OCI-LY3 (cell line): Measurements from ENCODE around the gene TSPAN10.

ENCODE experiments used
- H2AFZ ChIP-seq: fragments of 200-600, 300-600 bp; shearing (Covaris generic); 2 replicates; pipeline ENCODE4 v1.6.0; 2014; ENCODE audit warnings: antibody characterized with exemption, low read depth, low read length
- H3K27ac ChIP-seq: fragments of 200-600, 300-600 bp; sonication (generic); 2 replicates; pipeline ENCODE4 v1.5.1; 2014; ENCODE audit warnings: mild to moderate bottlenecking, low read length, moderate library complexity, mixed read lengths
- H3K27me3 ChIP-seq: fragments of 200-600, 300-600 bp; sonication (generic); 2 replicates; pipeline ENCODE4 v1.6.1; 2014; ENCODE audit warnings: low read depth, low read length, mixed read lengths
- H3K36me3 ChIP-seq: fragments of 200-600, 300-600 bp; sonication (generic); replicated peaks from 2 replicates; pipeline ENCODE3; 2014; ENCODE audit warnings: low read depth, low read length, mixed read lengths
- H3K4me1 ChIP-seq: fragments of 300-600, 200-600 bp; sonication (generic); 2 replicates; pipeline ENCODE4 v1.6.1; 2014; ENCODE audit warnings: low read length, mixed read lengths
- H3K4me2 ChIP-seq: fragments of 200-600, 300-600 bp; sonication (generic); 2 replicates; pipeline ENCODE4 v1.6.1; 2014; ENCODE audit warnings: low read length, mixed read lengths
- H3K4me3 ChIP-seq: fragments of 300-600, 200-600 bp; sonication (generic); 2 replicates; pipeline ENCODE4 v1.5.1; 2014; ENCODE audit warnings: antibody characterized with exemption, mild to moderate bottlenecking, low read length, moderate library complexity
- H3K79me2 ChIP-seq: fragments of 300-600, 200-600 bp; shearing (Covaris generic); 2 replicates; pipeline ENCODE4 v1.6.1; 2014; ENCODE audit warnings: mild to moderate bottlenecking, low read length, mixed read lengths
- H3K9ac ChIP-seq: fragments of 300-600, 200-600 bp; shearing (Covaris generic); 2 replicates; pipeline ENCODE4 v1.6.0; 2014; ENCODE audit warnings: mild to moderate bottlenecking, low read length, moderate library complexity
- H3K9me3 ChIP-seq: fragments of 200-600, 300-600 bp; shearing (Covaris generic); 2 replicates; pipeline ENCODE4 v1.6.1; 2014; ENCODE audit warnings: low read length, mixed read lengths; ENCODE audit not compliant: insufficient read depth
- H4K20me1 ChIP-seq: fragments of 200-600, 300-600 bp; sonication (generic); 2 replicates; pipeline ENCODE4 v1.6.1; 2016; ENCODE audit warnings: low read length, mixed read lengths; ENCODE audit not compliant: insufficient read depth
- EZH2phosphoT487 ChIP-seq: fragments of 200-600 bp; shearing (Covaris generic); IDR thresholded peaks from 2 replicates; pipeline ENCODE4 v1.6.1; 2018; ENCODE audit warnings: antibody characterized with exemption, mixed run types, low read depth
- TF ChIP-seq, protein P1 (sequence below): fragments of 200-600, 300-600 bp; sonication (generic); IDR thresholded peaks from 2 replicates; pipeline ENCODE4 v1.5.1; 2014; ENCODE audit warnings: antibody characterized with exemption, low read length, low read depth

TSPAN10 gene

GRCh38 chr17:81685108-81685507, 48.1 kb downstream of the TSPAN10 start:
- peaks cover 18% of the 10 kb centered on the region for H3K4me1 ChIP-seq
- H3K36me3 ChIP-seq, result peaks cover 10% of the 10 kb centered on the region
- H3K9ac ChIP-seq, result peak overlapping the region; percentile 84
- peak overlapping the region; percentile 100 for H3K4me2 ChIP-seq
- TF ChIP-seq, protein P1, sequence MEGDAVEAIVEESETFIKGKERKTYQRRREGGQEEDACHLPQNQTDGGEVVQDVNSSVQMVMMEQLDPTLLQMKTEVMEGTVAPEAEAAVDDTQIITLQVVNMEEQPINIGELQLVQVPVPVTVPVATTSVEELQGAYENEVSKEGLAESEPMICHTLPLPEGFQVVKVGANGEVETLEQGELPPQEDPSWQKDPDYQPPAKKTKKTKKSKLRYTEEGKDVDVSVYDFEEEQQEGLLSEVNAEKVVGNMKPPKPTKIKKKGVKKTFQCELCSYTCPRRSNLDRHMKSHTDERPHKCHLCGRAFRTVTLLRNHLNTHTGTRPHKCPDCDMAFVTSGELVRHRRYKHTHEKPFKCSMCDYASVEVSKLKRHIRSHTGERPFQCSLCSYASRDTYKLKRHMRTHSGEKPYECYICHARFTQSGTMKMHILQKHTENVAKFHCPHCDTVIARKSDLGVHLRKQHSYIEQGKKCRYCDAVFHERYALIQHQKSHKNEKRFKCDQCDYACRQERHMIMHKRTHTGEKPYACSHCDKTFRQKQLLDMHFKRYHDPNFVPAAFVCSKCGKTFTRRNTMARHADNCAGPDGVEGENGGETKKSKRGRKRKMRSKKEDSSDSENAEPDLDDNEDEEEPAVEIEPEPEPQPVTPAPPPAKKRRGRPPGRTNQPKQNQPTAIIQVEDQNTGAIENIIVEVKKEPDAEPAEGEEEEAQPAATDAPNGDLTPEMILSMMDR, result no peak
- no peak for TF ChIP-seq EZH2phosphoT487
- H3K27ac ChIP-seq, result peak overlapping the region; percentile 3; the same call in 1 of the 2 replicates
- no peak overlapping the region for H2AFZ ChIP-seq
- no peaks in the 10 kb centered on the region for H3K27me3 ChIP-seq
- H3K4me3 ChIP-seq, result peak overlapping the region; percentile 87
- peaks cover 56% of the 10 kb centered on the region for H3K79me2 ChIP-seq
- 0 out of 2 replicates have a peak, but pooled peaks cover 6% of the 10 kb centered on the region for H4K20me1 ChIP-seq
- no peaks in the 10 kb centered on the region for H3K9me3 ChIP-seq

DNA sequence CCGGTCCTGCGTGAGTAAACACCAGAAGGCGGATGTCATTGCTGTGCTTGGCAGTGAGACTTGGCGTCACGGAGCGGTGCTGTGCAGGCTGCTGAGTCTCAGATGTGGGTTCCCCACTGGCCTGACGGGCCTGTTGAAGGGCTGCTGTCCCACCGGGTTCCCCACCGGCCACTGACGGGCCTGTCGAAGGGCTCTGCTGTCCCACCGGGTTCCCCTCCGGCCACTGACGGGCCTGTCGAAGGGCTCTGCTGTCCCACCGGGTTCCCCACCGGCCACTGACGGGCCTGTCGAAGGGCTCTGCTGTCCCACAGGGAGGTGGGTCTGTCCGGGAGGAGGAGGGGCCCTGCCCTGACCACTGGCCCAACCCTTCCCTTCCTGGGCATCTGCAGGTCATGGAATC, 49.6 kb downstream of the TSPAN10 start:
- peaks cover 14% of the 10 kb centered on the region for H3K36me3 ChIP-seq
- no peaks in the 10 kb centered on the region for H3K9me3 ChIP-seq
- H2AFZ ChIP-seq, result no peak overlapping the region
- H3K4me2 ChIP-seq, result no peak overlapping the region
- no peak overlapping the region for H3K4me3 ChIP-seq
- H3K4me1 ChIP-seq, result peaks cover 18% of the 10 kb centered on the region
- 0 out of 2 replicates have a peak, but pooled peaks cover 6% of the 10 kb centered on the region for H4K20me1 ChIP-seq
- H3K27ac ChIP-seq, result no peak overlapping the region
- TF ChIP-seq EZH2phosphoT487, result no peak
- TF ChIP-seq, protein P1, result no peak
- H3K27me3 ChIP-seq, result no peaks in the 10 kb centered on the region
- H3K9ac ChIP-seq, result no peak overlapping the region
- peaks cover 50% of the 10 kb centered on the region for H3K79me2 ChIP-seq

- H3K9ac ChIP-seq, result no peak overlapping the region
- peaks cover 16% of the 10 kb centered on the region for H3K36me3 ChIP-seq
- peaks cover 37% of the 10 kb centered on the region for H3K79me2 ChIP-seq
- no peak overlapping the region for H2AFZ ChIP-seq
- TF ChIP-seq EZH2phosphoT487, result no peak
- TF ChIP-seq, protein P1, result no peak
- H3K27me3 ChIP-seq, result no peaks in the 10 kb centered on the region
- H3K9me3 ChIP-seq, result no peaks in the 10 kb centered on the region
- no peak overlapping the region for H3K4me2 ChIP-seq
- H3K4me3 ChIP-seq, result no peak overlapping the region
- H3K27ac ChIP-seq, result no peak overlapping the region
- 0 out of 2 replicates have a peak, but pooled peaks cover 6% of the 10 kb centered on the region for H4K20me1 ChIP-seq
- peaks cover 12% of the 10 kb centered on the region for H3K4me1 ChIP-seq
Observed at GRCh38 chr17:81687770-81688541, 51.0 kb downstream of the TSPAN10 start.

- Histone ChIP-seq H3K9me3 (no peaks in the 10 kb centered on the region), H4K20me1 (0 out of 2 replicates have a peak, but pooled peaks cover 6% of the 10 kb centered on the region), H3K4me3 (no peak overlapping the region), H3K27ac (no peak overlapping the region), H3K79me2 (peaks cover 31% of the 10 kb centered on the region), H3K36me3 (peaks cover 16% of the 10 kb centered on the region), H3K4me1 (peaks cover 12% of the 10 kb centered on the region), H2AFZ (no peak overlapping the region), H3K4me2 (no peak overlapping the region), H3K27me3 (no peaks in the 10 kb centered on the region), H3K9ac (no peak overlapping the region)
- TF ChIP-seq EZH2phosphoT487, result no peak
Observed at GRCh38 chr17:81688616-81689015, 51.6 kb downstream of the TSPAN10 start.
